Nephron (organoid): Measurements from ENCODE around the gene GPR33.
"Not testable (repeated sequence)": the region's sequence is repeated elsewhere in the genome, so short reads cannot be mapped to it uniquely, and the experiment has no call there.

Experiments
- H3K27ac Mint-ChIP-seq, 3 experiments: 2 replicates each; pipeline ENCODE4 v1.8.0; 2020; ENCODE audit warnings: mixed read lengths in 3 of 3, mild to moderate bottlenecking in 2 of 3, moderate library complexity in 1 of 3
- H3K27me3 Mint-ChIP-seq: 2 replicates; pipeline ENCODE4 v1.8.0; 2021; ENCODE audit warnings: low read depth, mild to moderate bottlenecking, moderate library complexity, mixed read lengths
- H3K36me3 Mint-ChIP-seq: 2 replicates; pipeline ENCODE4 v1.8.0; 2020; ENCODE audit warnings: low read depth, mixed read lengths
- H3K4me1 Mint-ChIP-seq: 2 replicates; pipeline ENCODE4 v1.8.0; 2020; ENCODE audit warnings: mixed read lengths
- H3K4me3 Mint-ChIP-seq, 3 experiments: 2 replicates each; pipeline ENCODE4 v1.8.0; 2020; ENCODE audit warnings: mild to moderate bottlenecking in 3 of 3, mixed read lengths in 3 of 3, moderate library complexity in 2 of 3
- H3K9me3 Mint-ChIP-seq: 2 replicates; pipeline ENCODE4 v1.8.0; 2020; ENCODE audit warnings: mixed read lengths
- CTCF ChIP-seq, 3 experiments: fragments of 200-600 bp; sonication (generic); IDR thresholded peaks; one replicate each; pipeline ENCODE4 v1.5.0; 2021; ENCODE audit warnings: antibody characterized with exemption in 3 of 3; ENCODE audit not compliant: unreplicated experiment in 3 of 3

The GPR33 gene

GRCh38 chr14:31442284-31442683, 45.6 kb downstream of the GPR33 start:
- Mint-ChIP-seq H3K27me3 (no peaks in the 10 kb centered on the region), H3K9me3 (peaks cover 11% of the 10 kb centered on the region), H3K4me1 (no peaks in the 10 kb centered on the region), H3K4me3 (no peak overlapping the region), H3K27ac (no peak overlapping the region), H3K36me3 (peaks cover 39% of the 10 kb centered on the region)
- TF ChIP-seq CTCF (IDR thresholded peaks at IDR 0.05; ENCODE audit: unreplicated experiment in 3 of 3): no peak

- Mint-ChIP-seq H3K27me3 (no peaks in the 10 kb centered on the region), H3K4me3 (no peak overlapping the region), H3K9me3 (peaks cover 11% of the 10 kb centered on the region), H3K27ac (peak overlapping the region in 2 of 3 experiments; percentile 53 to 78), H3K4me1 (no peaks in the 10 kb centered on the region), H3K36me3 (peaks cover 40% of the 10 kb centered on the region)
- no peak for TF ChIP-seq CTCF (IDR thresholded peaks at IDR 0.05; ENCODE audit: unreplicated experiment in 3 of 3)
Observed at GRCh38 chr14:31441273-31442111, 46.3 kb downstream of the GPR33 start.

GRCh38 chr14:31440280-31440679, 47.6 kb downstream of the GPR33 start:
- Mint-ChIP-seq H3K4me1 (no peaks in the 10 kb centered on the region), H3K27ac (no peak overlapping the region), H3K9me3 (peaks cover 11% of the 10 kb centered on the region), H3K4me3 (no peak overlapping the region), H3K27me3 (no peaks in the 10 kb centered on the region), H3K36me3 (peaks cover 35% of the 10 kb centered on the region)
- TF ChIP-seq CTCF (IDR thresholded peaks at IDR 0.05; ENCODE audit: unreplicated experiment in 3 of 3): no peak

GRCh38 chr14:31439561-31439960, 48.3 kb downstream of the GPR33 start:
- H3K27me3 Mint-ChIP-seq: no peaks in the 10 kb centered on the region
- no peak overlapping the region for H3K4me3 Mint-ChIP-seq
- no peak for TF ChIP-seq CTCF (IDR thresholded peaks at IDR 0.05; ENCODE audit: unreplicated experiment in 3 of 3)
- H3K36me3 Mint-ChIP-seq: peaks cover 39% of the 10 kb centered on the region
- peaks cover 11% of the 10 kb centered on the region for H3K9me3 Mint-ChIP-seq
- H3K4me1 Mint-ChIP-seq: no peaks in the 10 kb centered on the region
- no peak overlapping the region for H3K27ac Mint-ChIP-seq

GRCh38 chr14:31437045-31437691, 50.7 kb downstream of the GPR33 start:
- not testable (repeated sequence) for H3K27me3 Mint-ChIP-seq, H3K27ac Mint-ChIP-seq, H3K4me1 Mint-ChIP-seq, H3K4me3 Mint-ChIP-seq
- Mint-ChIP-seq H3K36me3 (peaks cover 47% of the 10 kb centered on the region), H3K9me3 (peaks cover 21% of the 10 kb centered on the region)

GRCh38 chr14:31435276-31435675, 52.6 kb downstream of the GPR33 start:
- peaks cover 33% of the 10 kb centered on the region for H3K9me3 Mint-ChIP-seq
- no peaks in the 10 kb centered on the region for H3K27me3 Mint-ChIP-seq
- H3K4me3 Mint-ChIP-seq: no peak overlapping the region
- H3K36me3 Mint-ChIP-seq: peaks cover 62% of the 10 kb centered on the region
- TF ChIP-seq CTCF (IDR thresholded peaks at IDR 0.05; ENCODE audit: unreplicated experiment in 3 of 3): no peak
- H3K27ac Mint-ChIP-seq: no peak overlapping the region
- H3K4me1 Mint-ChIP-seq: no peaks in the 10 kb centered on the region
